Mesenchymal stem cell (in vitro differentiated cells and primary cell): ENCODE data around the gene ZNF556.

Experiments used
- DNase-seq: peaks from one replicate; pipeline ENCODE4 v3.0.0-alpha.2; 2013
- H2AFZ ChIP-seq: one replicate; pipeline ENCODE4 v1.6.1; 2013; ENCODE audit warnings: low read depth, mild to moderate bottlenecking, control low read depth, inconsistent platforms, low read length, moderate library complexity
- H2AK5ac ChIP-seq: 2 replicates; pipeline ENCODE4 v1.6.1; 2013; ENCODE audit warnings: low read length, moderate library complexity, mild to moderate bottlenecking, inconsistent platforms; ENCODE audit not compliant: severe bottlenecking
- H2BK120ac ChIP-seq: one replicate; pipeline ENCODE4 v1.6.1; 2013; ENCODE audit warnings: low read depth, mild to moderate bottlenecking, inconsistent platforms, low read length, moderate library complexity
- H2BK12ac ChIP-seq, 2 experiments: one replicate each; pipeline ENCODE4 v1.6.1; 2013; ENCODE audit warnings: inconsistent platforms in 2 of 2, low read length in 2 of 2, mild to moderate bottlenecking in 2 of 2, moderate library complexity in 2 of 2, control low read depth in 1 of 2
- H2BK15ac ChIP-seq: one replicate; pipeline ENCODE4 v1.6.1; 2013; ENCODE audit warnings: mild to moderate bottlenecking, low read depth, inconsistent platforms; ENCODE audit not compliant: poor library complexity, severe bottlenecking
- H2BK5ac ChIP-seq: 2 replicates; pipeline ENCODE4 v1.6.1; 2013; ENCODE audit warnings: low read depth, mild to moderate bottlenecking, low read length, control low read depth, inconsistent platforms; ENCODE audit not compliant: poor library complexity, severe bottlenecking
- H3K14ac ChIP-seq, 2 experiments: one replicate each; pipeline ENCODE4 v1.6.1; 2013; ENCODE audit warnings: inconsistent platforms in 2 of 2, low read length in 2 of 2, control low read depth in 1 of 2, mild to moderate bottlenecking in 1 of 2, moderate library complexity in 1 of 2
- H3K18ac ChIP-seq, 2 experiments: one replicate each; pipeline ENCODE4 v1.6.1; 2013; ENCODE audit warnings: inconsistent platforms in 2 of 2, low read length in 2 of 2, control low read depth in 1 of 2, low read depth in 1 of 2, mild to moderate bottlenecking in 1 of 2
- H3K23ac ChIP-seq, 2 experiments: one replicate each; pipeline ENCODE4 v1.6.1; 2013; ENCODE audit warnings: inconsistent platforms in 2 of 2, low read length in 2 of 2, mild to moderate bottlenecking in 2 of 2, moderate library complexity in 2 of 2, control low read depth in 1 of 2
- H3K27ac ChIP-seq: 2 replicates; pipeline ENCODE4 v1.5.1; 2013; ENCODE audit warnings: mild to moderate bottlenecking, moderate library complexity, low read length, control low read depth, inconsistent platforms; ENCODE audit not compliant: poor library complexity, severe bottlenecking
- H3K27me3 ChIP-seq, 2 experiments: 2 replicates each; pipeline versions ENCODE4 v1.6.1 to v1.7.0; 2013; ENCODE audit warnings: low read length in 2 of 2, mild to moderate bottlenecking in 2 of 2, moderate library complexity in 2 of 2, control low read depth in 1 of 2, inconsistent platforms in 1 of 2; ENCODE audit not compliant: control insufficient read depth in 1 of 2, insufficient read depth in 1 of 2
- H3K36me3 ChIP-seq, 2 experiments: 2 replicates each; pipeline versions ENCODE4 v1.6.1 to v1.7.0; 2013; ENCODE audit warnings: low read length in 2 of 2, control low read depth in 1 of 2, inconsistent platforms in 1 of 2, low read depth in 1 of 2, mild to moderate bottlenecking in 1 of 2; ENCODE audit not compliant: insufficient read depth in 2 of 2, control insufficient read depth in 1 of 2
- H3K4ac ChIP-seq, 2 experiments: one replicate each; pipeline ENCODE4 v1.6.1; 2013; ENCODE audit warnings: inconsistent platforms in 2 of 2, low read length in 2 of 2, mild to moderate bottlenecking in 2 of 2, moderate library complexity in 2 of 2, control low read depth in 1 of 2, low read depth in 1 of 2
- H3K4me1 ChIP-seq: 2 replicates; pipeline ENCODE4 v1.6.1; 2013; ENCODE audit warnings: low read depth, low read length, control low read depth; ENCODE audit not compliant: control insufficient read depth, insufficient read depth
- H3K4me2 ChIP-seq: 2 replicates; pipeline ENCODE4 v1.6.1; 2013; ENCODE audit warnings: low read length, mild to moderate bottlenecking, inconsistent platforms; ENCODE audit not compliant: poor library complexity, severe bottlenecking
- H3K4me3 ChIP-seq, 2 experiments: 2 replicates each; pipeline versions ENCODE4 v1.5.1 to v1.7.0; 2013; ENCODE audit warnings: low read length in 2 of 2, mild to moderate bottlenecking in 2 of 2, control low read depth in 1 of 2, low read depth in 1 of 2; ENCODE audit not compliant: insufficient read depth in 1 of 2
- H3K79me1 ChIP-seq: replicated peaks from 2 replicates; pipeline ENCODE4 v1.6.1; 2013; ENCODE audit warnings: mild to moderate bottlenecking, control low read depth, low read length, inconsistent platforms; ENCODE audit not compliant: poor library complexity, severe bottlenecking
- H3K9ac ChIP-seq: 2 replicates; pipeline ENCODE4 v1.7.0; 2013; ENCODE audit warnings: mild to moderate bottlenecking, low read length, moderate library complexity
- H3K9me3 ChIP-seq: 2 replicates; pipeline ENCODE4 v1.7.0; 2013; ENCODE audit warnings: mild to moderate bottlenecking, low read length; ENCODE audit not compliant: control insufficient read depth
- H4K8ac ChIP-seq: one replicate; pipeline ENCODE4 v1.6.1; 2013; ENCODE audit warnings: inconsistent platforms, mild to moderate bottlenecking, low read length, moderate library complexity
- H4K91ac ChIP-seq: one replicate; pipeline ENCODE4 v1.6.1; 2013; ENCODE audit warnings: mild to moderate bottlenecking, low read length, inconsistent platforms
- WGBS: methylation state at CpG from one replicate; pipeline ENCODE4 v1.1.7; 2013; ENCODE audit warnings: mixed read lengths; 5-methylcytosine and 5-hydroxymethylcytosine counted together

The ZNF556 gene

DNA sequence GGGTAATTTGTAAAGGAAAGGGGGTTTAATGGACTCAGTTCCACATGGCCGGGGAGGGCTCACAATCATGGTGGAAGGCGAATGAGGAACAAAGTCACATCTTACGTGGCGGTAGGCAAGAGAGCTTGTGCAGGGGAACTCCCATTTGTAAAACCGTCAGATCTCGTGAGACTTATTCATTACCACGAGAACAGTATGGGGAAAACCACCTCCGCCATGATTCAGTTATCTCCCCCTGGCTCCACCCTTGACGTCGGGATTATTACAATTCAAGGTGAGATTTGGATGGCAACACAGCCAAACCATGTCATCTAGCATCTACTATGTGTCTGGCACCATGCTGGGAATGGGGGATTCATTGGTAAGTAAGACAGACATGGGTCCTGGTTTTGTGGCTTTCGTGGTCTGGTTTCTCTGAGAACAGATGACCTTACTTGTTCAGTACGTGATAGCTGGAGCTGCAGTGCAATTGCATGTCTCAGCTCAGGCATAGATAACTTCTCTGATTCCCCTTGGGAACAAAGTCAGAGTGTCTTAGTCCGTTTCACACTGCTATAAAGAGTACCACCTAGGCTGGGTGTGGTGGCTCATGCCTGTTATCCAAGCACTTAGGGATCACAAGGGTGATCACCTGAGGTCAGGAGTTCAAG is 39.2 kb upstream of the ZNF556 start:
- WGBS, result 94% methylated on average over 13 of the region's 13 CpGs
- Histone ChIP-seq H2BK5ac (no peak overlapping the region), H3K4me2 (no peak overlapping the region), H3K36me3 (peaks cover 43 to 44% of the 10 kb centered on the region in 2 experiments), H2BK12ac (no peak overlapping the region), H3K4me3 (no peak overlapping the region), H3K79me1 (no peaks in the 10 kb centered on the region), H3K23ac (no peak overlapping the region), H4K91ac (no peak overlapping the region), H3K4ac (no peak overlapping the region), H2BK120ac (no peak overlapping the region), H4K8ac (no peak overlapping the region), H2AFZ (no peak overlapping the region), H3K9ac (no peak overlapping the region), H2AK5ac (no peak overlapping the region), H3K27me3 (no peaks in the 10 kb centered on the region), H3K18ac (no peak overlapping the region), H3K4me1 (no peaks in the 10 kb centered on the region), H3K14ac (no peak overlapping the region), H3K9me3 (peaks cover 50% of the 10 kb centered on the region), H3K27ac (no peak overlapping the region), H2BK15ac (no peak overlapping the region)
- no peak for DNase-seq

DNA sequence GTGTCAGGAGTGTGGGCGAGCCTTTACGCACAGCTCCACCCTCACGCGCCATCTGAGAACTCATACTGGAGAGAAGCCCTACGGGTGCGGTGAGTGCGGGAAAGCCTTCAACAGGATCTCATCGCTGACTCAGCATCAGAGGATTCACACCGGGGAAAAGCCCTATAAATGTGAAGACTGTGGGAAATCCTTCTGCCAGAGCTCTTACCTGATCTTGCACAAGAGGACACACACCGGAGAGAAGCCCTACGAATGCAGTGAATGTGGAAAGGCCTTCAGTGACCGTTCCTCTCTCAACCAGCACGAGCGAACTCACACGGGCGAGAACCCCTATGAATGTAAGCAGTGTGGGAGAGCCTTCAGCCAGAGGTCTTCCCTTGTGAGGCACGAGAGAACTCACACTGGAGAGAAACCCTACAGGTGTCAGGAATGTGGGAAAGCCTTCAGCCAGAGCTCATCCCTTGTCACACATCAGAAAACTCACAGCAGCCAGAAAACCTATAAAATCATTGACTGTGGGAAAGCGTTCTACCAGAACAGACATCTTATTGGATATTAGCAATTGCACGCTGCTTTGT is 32.8 kb upstream of the ZNF556 start:
- Histone ChIP-seq H3K4me2 (no peak overlapping the region), H2BK5ac (no peak overlapping the region), H4K91ac (no peak overlapping the region), H2BK120ac (no peak overlapping the region), H3K4ac (no peak overlapping the region), H3K27me3 (no peaks in the 10 kb centered on the region), H3K14ac (no peak overlapping the region), H3K9ac (no peak overlapping the region), H3K4me1 (no peaks in the 10 kb centered on the region), H4K8ac (no peak overlapping the region), H3K36me3 (peaks cover 26 to 29% of the 10 kb centered on the region in 2 experiments), H3K79me1 (no peaks in the 10 kb centered on the region), H2BK12ac (no peak overlapping the region), H2AFZ (no peak overlapping the region), H3K9me3 (peaks cover 72% of the 10 kb centered on the region), H2AK5ac (no peak overlapping the region), H3K27ac (no peak overlapping the region), H3K23ac (no peak overlapping the region), H3K4me3 (peak overlapping the region in 1 of 2 experiments; percentile 62), H3K18ac (no peak overlapping the region), H2BK15ac (no peak overlapping the region)
- 91% methylated on average over 19 of the region's 19 CpGs for WGBS
- no peak for DNase-seq

DNA sequence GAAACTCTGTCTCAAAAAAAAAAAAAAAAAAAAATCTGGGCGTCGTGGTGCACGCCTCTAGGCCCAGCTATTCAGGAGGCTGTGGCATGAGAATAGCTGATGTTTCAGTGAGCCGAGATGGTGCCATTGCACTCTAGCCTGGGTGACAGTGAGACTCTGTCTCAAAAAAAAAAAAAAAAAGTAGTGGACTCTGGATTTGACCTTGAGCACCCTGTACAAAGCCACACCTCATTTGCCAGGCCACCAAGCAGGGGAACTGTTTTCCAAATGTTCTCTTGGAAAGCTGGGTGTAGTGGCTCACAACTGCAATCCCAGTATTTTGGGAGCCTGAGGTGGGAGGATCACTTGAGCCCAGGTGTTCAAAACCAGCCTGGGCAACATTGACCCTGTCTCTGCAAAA is 29.7 kb upstream of the ZNF556 start:
- Histone ChIP-seq H3K9me3 (peaks cover 51% of the 10 kb centered on the region), H2BK12ac (no peak overlapping the region), H2BK15ac (no peak overlapping the region), H2AFZ (no peak overlapping the region), H2BK5ac (no peak overlapping the region), H3K36me3 (peaks cover 26% of the 10 kb centered on the region in 2 experiments), H3K79me1 (peaks cover 8% of the 10 kb centered on the region), H3K4ac (no peak overlapping the region), H3K4me3 (no peak overlapping the region), H3K14ac (no peak overlapping the region), H3K9ac (no peak overlapping the region), H3K27ac (no peak overlapping the region), H2BK120ac (no peak overlapping the region), H3K4me1 (peaks cover 5% of the 10 kb centered on the region), H3K18ac (no peak overlapping the region), H4K8ac (no peak overlapping the region), H3K23ac (no peak overlapping the region), H3K27me3 (no peaks in the 10 kb centered on the region), H3K4me2 (no peak overlapping the region), H2AK5ac (no peak overlapping the region), H4K91ac (no peak overlapping the region)
- WGBS, result 90% methylated on average over 4 of the region's 4 CpGs
- DNase-seq, result no peak
